DMS153 (cell line): ENCODE measurements around the gene LRRC10.
A peak's percentile ranks its signal among the peaks of the same experiment; 100 is the strongest.
"Not testable (repeated sequence)": the region's sequence is repeated elsewhere in the genome, so short reads cannot be mapped to it uniquely, and the experiment has no call there.

Source experiments
- DNase-seq: peaks from one replicate; lab custom pipeline; 2025; lab: John Stamatoyannopoulos, UW

LRRC10 gene

DNA sequence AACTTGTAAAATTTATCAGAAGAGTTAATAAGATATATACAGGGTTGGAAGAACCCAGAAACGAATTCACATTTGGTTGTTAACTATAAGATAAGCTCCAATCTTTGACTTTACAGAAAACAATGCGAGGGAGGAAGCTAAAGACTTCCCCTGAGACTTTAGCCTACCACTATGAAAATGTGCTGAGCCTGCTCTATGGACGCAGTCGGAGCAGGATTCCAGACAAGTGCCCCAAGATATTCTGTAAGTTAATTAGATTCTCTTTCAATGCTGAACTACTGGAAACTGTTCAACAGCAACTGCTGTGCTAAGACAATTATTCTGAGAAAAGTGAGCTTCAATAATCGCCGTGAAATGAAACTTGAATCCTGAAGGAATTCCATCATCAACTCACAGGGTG lies 8.3 kb upstream of the LRRC10 start:
- DNase-seq = no peak

DNA sequence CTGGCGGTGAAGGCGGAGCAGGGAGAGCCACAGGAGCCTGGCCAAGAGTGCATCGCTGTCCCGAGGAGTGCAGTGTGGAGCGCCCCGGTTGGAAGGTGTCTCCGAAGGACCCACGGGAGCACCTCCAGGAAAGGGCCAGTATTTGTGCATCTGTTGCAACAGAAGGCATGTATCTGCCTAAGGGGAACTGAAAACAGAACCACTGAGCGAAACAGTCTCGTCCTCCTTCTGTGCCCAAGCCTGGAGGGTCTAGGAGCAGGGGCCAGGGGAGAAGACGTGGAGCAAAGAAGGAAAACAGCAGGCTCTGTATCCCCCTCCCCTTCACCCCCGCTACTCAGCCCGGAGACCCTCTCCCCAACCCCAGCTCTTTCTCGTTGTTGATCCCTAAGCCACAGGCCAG lies 5.3 kb upstream of the LRRC10 start:
- DNase-seq = no peak

DNA sequence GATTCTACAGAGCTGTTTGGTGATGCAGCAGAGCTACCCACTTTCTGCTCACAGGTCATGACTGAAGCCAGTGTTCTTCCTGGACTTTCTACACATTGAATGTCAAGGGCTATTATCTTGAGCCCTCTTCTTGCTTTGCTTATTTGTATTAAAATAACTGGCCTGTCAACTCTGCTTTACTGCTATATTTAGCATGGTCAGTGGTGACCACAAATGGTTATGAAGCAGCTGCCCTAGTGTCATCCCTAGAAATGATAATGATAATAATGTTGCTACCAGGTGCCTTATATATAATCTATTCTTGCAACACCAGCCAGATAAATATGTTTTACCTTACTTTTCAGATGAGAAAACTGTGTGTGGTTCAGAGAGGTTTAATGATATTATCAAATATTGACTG lies 2.6 kb upstream of the LRRC10 start:
- DNase-seq = no peak

DNA sequence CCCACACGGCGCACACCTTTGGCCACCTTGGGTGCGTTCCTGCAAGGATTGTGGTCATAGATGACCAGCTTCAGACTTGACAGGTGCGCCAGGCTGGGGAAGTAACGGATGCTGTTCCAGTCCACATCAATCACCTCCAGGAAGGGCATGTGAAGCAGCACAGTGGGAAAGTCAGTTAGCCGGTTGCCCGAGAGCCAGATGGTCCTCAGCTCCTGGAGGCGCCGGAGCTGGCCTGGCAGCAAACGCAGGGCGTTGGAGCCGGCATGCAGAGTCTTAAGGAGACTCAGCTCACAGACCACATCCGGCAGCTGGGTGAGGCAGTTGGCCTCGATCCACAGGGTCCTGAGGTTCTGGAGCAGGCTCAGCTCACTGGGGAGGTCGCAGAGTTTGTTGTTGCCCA lies 581 bp downstream of the LRRC10 start:
- no peak for DNase-seq

DNA sequence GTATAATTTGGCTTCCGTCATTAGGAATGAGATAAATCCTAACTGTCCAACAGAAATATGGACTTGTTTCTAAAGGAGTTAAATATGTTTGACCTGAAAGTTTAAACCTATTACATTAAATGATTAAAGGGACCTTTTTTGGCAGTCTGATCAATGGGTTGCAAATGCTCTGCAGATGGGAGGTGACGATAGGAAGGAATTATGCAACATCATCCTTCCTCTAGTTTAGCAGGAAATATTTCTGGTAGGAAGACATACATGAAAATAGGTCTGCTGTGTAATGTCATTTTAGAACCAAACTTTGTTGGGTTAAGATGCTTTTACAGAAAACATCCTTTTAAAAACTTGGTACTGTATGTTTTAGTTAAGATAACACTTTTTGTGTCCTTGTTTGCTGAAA lies 2.6 kb downstream of the LRRC10 start:
- no peak for DNase-seq

DNA sequence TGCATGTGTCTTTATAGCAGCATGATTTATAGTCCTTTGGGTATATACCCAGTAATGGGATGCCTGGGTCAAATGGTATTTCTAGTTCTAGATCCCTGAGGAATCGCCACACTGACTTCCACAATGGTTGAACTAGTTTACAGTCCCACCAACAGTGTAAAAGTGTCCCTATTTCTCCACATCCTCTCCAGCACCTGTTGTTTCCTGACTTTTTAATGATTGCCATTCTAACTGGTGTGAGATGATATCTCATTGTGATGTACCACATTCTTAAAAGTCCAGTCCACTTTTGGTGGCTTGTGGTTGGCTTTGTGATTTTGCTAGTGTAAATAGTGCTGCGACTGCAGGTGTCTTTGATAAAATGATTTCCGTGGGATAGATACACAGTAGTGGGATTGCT lies 6.4 kb downstream of the LRRC10 start:
- DNase-seq = not testable (repeated sequence)

DNA sequence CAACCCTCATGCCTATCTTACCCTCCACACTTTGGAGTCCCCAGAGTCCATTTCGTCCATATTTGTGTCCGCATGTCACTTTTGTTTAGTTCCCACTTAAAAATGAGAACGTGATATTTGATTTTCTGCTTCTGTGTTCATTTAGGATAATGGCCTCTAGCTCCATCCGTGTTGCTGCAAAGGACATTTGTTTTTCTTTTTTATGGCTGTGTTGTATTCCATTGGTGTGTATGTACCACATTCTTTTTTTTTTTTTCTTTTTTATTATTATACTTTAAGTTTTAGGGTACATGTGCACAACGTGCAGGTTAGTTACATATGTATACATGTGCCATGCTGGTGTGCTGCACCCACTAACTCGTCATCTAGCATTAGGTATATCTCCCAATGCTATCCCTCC lies 7.2 kb downstream of the LRRC10 start:
- not testable (repeated sequence) for DNase-seq

DNA sequence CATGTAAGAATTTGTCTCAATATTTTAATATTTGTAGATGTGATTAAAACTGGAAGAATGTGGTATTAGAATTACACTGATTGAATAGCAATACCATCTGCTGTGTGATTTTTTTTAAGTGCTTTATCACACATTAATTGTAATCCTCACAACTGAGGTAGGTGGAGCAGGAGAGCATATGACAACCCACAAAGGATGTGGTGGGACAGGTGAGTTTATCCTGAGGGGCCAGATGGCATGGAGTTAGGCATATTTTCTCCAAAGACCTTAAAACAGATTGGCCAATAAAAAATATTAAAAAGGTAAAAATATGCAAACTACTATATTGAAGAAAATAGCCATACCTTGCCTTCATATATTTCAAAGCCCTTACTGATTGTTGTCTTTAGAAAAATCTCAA lies 7.8 kb downstream of the LRRC10 start:
- DNase-seq = no peak

DNA sequence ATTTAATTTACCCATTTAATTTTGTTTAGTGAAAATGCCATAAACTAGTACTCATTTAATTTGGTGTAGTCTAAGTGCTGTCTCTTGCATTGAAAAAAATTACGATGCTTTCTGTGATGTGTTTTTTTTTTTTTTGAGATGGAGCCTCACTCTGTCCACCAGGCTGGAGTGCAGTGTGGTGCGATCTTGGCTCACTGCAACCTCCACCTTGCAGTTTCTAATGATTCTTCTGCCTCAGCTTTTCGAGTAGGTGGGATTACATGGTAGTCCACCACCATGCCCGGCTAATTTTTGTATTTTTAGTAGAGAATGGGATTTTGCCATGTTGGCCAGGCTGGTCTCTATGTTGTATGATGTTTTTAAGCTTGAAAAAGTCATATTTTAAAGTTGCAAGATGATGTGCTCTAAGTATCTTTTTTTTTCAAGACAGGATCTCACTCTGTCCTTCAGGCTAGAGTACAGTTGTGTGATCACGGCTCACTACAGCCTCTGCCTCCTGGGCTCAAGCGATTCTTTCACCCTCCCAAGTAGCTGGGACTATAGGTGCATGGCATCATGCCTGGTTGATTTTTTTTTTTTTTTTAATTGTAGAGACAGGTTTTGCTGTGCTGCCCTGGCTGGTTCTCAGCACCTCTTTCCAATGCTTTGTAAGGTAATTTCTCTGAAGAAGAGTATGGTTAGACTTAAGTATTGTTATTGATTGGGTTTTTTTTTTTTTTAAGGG lies 8.6 kb downstream of the LRRC10 start:
- DNase-seq = no peak

DNA sequence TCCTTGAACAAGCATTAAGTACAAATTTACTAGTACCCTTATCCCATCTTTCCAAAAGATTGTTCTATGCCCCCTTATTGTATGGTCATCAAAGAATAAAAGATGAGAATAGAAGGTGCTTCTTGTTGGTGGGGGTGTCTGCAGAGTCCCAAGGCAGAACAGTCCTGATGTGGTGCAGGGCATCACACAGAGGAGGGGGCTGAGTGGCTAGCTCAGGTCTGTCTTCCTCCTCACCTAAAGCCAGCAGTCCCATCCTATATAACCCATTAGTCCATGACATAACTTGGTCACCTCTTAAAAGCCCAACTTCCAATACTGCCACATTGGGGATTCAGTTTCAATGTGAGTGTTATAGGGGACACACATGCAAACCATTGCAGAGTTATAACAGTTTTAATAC lies 9.9 kb downstream of the LRRC10 start:
- no peak for DNase-seq

DNA sequence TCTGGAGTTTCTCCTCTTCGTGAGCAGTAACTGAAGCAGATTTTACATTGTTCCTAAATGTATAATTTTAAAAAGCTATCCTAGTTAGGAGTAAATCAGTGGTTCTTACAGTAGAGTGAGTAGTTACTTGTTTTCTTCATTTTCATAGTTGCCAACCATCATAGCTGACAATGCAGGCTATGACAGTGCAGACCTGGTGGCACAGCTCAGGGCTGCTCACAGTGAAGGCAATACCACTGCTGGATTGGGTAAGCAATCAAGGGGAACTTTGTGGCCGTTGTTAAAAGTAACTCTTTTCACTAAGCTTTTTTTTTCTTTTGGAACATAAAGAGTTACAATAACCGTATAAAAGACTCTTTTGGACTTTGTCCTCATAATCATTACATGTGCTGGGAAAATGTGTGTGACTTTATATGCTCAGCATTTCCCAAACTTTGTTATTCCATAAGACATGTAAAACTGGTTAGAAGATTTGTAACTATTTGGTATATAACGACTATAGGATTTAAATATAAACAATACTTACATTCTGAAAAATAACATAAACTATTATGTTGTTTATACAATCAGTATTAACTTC lies 12.4 kb downstream of the LRRC10 start:
- DNase-seq = no peak

DNA sequence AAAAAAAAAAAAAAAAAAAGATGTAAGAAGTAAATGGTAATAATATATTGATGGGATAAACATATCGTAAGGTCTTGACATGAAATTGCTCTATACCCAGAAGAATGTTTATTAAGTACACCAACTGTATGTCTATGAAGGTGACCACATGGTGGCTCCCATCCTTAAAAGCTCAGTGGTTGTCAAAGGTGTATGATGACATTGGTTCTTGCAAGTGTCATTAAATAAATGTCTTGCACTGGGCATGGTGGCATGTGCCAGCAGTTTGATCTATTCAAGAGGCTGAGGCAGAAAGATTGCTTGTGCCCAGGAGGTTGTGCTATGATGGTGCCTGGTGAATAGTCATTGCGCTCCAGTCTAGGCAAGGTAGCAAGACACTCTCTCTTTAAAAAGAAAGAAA lies 15.0 kb downstream of the LRRC10 start:
- no peak for DNase-seq

DNA sequence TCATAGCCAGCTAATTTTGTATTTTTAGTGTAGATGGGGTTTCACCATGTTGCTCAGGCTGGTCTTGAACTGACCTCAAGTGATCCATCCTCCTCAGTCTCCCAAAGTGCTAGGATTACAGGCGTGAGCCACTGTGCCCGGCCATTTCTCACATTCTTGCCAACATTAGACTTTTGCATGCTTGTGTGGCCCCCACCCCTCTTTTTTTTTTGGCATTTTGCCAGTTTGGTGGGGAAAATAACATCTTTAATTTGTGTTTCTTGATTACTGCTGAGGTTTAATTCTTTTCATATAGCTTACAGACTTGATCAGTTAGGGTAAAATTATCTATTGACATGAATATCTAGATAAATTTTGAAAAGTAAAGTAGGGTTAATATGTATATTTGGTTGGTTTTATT lies 21.6 kb downstream of the LRRC10 start:
- no peak for DNase-seq

DNA sequence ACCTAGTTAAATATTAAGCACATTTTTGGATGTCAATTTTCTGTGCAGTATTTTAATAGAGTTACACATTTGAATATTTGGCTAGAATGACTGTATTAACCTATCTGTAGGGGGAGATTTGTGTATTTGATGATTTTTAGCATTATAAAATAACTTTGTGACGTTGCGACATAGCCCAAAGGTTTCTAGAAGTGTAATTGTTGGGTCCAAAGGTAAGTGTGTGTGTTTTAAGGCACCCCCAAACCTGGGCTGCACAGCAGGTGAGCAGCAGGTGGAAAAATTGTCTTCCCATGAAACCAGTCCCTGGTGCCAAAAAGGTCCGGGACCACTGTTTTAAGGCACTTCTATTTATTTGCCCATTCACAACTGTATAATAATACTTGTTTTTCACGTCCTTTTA lies 22.2 kb downstream of the LRRC10 start:
- DNase-seq = no peak

DNA sequence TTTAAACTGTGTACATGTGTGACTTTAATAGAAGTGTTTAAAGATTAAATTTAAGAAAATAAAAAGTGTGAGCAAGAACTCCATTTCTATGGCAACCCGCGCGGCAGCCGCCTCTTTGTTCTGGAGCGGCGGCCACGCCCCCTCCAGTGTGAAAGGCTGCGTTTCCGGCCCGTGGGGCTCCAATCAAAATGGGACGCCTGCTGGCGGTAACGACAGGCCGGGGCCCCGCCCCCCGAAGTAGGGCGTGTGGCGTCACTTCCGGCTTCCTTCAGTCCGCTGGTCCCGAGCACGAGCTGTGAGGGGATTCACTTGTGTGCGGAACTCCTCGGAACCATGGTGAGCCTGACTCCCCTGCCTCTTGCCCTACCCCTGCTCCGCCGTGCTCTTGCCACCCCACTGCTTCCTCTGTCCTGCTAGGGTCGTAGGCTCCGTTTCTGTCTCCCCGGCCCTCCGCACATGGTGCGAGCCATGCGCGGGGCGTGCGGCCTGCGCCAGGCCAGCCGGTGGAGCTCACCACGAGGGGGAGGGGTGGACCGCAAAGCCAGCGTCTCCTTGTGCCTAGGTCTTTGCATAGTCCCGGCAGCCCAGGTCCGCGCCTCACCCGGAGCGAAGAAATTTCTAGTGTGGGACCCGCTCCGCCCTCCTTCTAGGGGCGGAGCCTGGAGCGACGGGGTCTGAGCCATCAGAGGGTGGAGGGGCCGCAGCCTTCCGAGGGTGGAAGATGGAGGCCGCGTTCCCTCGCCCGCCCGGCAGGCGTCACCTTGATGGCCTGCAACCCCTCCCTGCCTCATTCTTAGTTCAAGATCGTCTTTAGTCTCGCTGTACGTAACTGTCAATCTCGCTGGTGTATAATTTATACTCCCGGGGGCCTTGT lies 25.3 kb downstream of the LRRC10 start, which contains the start of gene CCT2:
Gene CCT2 (plus strand): TSS at position 271 of the 874 bp plus-strand sequence. CDS start 63 bp downstream, at position 334.
- DNase-seq = peak; percentile 92

DNA sequence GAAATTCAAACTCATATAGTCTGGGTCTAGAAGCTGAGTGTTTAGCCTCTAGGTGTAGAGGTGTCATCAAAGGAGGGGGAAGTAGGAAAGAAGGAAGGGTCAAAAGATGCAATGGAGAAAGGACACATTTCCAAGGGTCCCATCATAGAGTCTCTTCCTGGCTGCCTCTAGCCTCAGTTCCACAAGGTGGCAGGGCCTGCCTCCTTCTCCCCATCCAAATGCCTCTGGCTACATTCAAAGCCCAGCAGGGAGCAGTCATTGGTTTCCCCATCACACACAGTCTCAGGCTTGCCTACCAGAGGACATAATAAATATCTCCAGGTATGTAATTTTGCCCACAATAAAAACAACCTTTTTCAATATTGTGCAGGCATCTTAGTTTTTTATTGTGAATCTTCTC lies 27.5 kb downstream of the LRRC10 start:
- DNase-seq = no peak

DNA sequence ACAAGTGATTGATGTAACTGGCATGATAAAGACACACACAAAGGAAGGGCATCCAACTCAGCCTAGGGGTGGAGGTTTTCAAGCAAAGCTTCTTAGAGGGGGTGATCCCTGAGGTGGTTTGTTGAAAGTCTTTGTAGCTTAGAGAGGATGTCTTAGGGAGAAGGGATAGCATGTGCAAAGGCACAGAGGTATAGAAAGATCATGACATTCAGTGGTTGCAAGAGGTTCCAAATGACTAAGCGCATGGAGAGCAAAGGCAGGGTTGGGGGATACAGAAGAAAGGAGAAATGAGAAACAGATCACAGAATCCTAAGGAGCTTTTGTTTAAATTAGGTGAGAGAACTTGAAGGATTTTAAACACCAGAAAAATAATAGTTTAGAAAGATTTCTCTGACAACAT lies 30.6 kb downstream of the LRRC10 start:
- no peak for DNase-seq

DNA sequence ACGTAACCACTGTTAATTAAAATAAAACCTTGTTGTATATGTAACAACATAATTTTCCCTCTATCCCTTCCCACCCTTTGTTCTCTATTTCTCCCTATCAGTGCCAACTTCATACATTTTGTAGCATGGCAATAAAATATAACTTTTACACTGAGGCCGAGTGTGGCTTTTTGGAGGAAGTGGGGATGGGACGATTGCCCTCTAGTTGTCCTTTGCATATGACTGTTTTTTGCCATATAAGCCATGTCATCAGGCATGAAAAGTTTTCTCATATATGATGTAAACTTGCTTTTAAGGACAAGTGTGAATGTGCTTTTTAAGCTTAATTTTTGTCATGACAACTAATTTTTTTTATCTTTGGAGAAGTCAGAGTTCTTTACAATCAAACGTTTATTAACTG lies 31.7 kb downstream of the LRRC10 start:
- no peak for DNase-seq

DNA sequence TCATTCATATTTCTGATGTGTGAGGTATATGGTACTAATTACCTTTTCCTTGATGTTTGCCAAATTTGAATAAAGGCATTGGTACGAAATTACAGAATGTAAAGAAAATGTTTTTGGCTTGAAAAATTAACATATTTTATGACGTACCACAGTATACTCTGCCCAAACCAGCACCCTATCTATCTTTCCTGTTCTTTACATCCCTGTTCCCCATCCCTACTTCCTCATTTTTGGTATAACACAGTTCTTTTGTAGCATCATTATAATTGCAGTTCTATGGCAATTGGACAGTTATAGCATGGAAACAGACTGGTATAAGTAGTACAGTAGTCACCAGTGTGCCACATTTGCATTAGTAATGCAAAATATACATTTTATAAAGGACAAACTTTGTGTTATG lies 32.4 kb downstream of the LRRC10 start:
- DNase-seq = no peak

DNA sequence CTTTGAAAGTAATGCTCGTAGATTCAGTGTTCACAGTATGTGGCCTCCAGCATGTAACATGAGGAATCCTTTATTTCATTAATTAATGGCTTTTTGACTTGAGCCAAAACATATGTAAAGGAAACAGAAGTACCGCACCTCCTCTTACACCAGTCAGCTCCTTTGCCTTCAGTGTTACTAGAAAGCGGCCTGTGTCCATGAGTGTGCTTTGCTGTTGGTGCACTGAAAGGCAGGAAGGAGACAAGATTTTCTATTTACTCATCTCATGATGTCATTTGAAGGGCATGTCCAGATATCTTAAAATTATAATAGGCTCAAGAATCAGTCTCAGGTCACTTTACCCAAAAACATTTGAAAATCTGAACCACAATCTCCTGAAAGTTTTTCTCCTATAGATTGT lies 35.4 kb downstream of the LRRC10 start:
- DNase-seq = no peak

DNA sequence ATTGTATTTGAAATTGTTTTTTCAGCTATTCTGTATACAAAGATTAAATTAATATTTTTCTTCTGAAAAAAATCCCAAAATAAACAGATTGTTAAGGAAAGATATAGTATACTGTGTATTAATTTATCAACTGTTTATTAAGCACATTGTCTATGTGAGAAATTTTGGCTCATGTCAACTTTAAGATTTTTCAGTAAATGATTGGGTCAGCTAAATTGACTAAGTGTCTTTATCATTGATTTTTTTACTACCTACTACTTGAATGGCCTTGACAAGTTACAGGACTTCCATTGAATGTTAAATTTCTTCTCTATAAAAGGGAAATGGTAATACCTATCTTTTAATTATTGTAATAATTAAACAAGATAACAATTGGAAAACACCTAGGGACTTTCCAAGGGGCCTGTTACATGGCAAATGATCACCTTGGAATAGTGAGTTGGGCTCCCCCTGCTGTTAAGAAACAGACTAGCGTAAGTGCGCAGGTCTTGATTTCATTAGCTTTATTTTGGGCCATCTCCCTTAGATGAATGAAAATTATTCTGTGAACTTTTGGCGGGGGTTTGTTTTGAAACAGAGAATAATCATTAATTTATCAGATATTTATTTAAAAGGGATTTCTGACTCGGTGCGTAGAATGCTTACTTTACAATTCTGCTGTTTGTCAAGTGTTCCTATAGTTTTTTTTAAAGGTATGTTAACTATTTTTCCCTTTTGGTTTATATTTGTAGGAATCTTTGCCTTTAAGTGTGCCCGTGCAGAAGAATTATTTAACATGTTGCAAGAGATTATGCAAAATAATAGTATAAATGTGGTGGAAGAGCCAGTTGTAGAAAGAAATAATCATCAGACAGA lies 39.9 kb downstream of the LRRC10 start:
- peak; percentile 18 for DNase-seq

DNA sequence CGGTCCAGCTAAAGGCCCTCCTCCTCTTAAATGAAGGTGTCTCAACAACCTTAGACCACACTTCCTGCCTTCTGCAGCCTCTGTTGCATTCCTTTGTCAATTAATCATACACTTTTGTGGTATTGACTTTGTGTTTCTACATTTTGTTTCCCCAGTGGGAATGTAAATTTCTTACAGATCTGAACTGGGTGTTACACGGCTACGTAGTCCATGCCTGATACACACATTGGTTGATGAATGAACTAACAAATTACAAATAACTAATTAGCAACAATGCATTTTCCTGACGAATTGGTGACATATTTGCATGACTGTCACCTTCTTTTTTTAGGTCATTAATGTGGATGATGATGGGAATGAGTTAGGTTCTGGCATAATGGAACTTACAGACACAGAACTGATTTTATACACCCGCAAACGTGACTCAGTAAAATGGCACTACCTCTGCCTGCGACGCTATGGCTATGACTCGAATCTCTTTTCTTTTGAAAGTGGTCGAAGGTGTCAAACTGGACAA lies 40.6 kb downstream of the LRRC10 start:
- DNase-seq = no peak
